GM18951 (cell line): Measurements from ENCODE around the gene TMEM63A.
"Not testable (repeated sequence)": the region's sequence is repeated elsewhere in the genome, so short reads cannot be mapped to it uniquely, and the experiment has no call there.

ENCODE experiments used
- POLR2A ChIP-seq: IDR thresholded peaks from 4 replicates; pipeline ENCODE4 v1.6.1; 2011; ENCODE audit warnings: mild to moderate bottlenecking; ENCODE audit not compliant: insufficient read length, insufficient read depth; ENCODE audit errors: extremely low read depth
- in situ Hi-C: fragments of 300-500 bp; cut with MboI; formaldehyde crosslinking; loops from one replicate; pipeline ENCODE4 v1.12.0; 2022; ENCODE audit warnings: low sequenced_read_pairs, mixed read lengths, inconsistent platforms; ENCODE audit not compliant: unreplicated experiment

Gene TMEM63A

DNA sequence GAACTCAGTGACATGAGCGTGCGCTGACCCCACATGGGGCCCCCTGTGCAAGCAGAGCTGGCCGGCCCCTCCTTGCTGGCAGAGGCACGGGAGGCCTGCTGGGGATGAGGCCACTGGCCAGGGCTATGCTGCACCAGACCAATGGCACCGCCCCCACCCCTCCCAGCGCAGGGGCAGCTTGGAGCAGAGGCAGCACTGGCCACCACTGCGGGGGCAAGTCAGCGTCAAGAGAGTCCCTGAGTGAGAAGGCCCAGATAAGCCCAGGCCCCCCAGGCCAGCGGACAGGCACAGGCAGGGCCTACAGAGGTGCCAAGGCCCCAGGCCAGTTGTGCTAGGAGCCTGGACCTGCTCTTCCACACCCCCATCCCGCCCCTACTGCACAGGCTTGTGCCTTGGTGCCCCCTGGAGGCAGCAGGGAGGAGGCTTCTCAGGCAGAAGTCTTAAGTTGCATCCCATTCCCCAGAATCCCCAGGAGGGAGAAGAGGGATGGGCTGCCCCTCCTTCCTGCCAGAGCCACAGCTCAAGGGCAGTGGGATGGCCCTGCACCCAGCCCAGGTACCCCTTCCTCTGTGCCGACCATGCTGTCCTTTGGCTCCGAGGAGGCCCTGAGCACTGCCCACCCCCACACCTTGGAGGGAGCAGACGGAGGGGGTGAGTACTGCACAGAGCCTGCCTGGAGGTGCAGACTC, 36.5 kb downstream of the TMEM63A start:
- in situ Hi-C loops: no loop called here

GRCh38 chr1:225845097-225845496, 37.1 kb downstream of the TMEM63A start:
- in situ Hi-C loops: no loop called here

More for the DNA sequence above, 36.5 kb downstream of the TMEM63A start:
- TF ChIP-seq POLR2A: no peak

DNA sequence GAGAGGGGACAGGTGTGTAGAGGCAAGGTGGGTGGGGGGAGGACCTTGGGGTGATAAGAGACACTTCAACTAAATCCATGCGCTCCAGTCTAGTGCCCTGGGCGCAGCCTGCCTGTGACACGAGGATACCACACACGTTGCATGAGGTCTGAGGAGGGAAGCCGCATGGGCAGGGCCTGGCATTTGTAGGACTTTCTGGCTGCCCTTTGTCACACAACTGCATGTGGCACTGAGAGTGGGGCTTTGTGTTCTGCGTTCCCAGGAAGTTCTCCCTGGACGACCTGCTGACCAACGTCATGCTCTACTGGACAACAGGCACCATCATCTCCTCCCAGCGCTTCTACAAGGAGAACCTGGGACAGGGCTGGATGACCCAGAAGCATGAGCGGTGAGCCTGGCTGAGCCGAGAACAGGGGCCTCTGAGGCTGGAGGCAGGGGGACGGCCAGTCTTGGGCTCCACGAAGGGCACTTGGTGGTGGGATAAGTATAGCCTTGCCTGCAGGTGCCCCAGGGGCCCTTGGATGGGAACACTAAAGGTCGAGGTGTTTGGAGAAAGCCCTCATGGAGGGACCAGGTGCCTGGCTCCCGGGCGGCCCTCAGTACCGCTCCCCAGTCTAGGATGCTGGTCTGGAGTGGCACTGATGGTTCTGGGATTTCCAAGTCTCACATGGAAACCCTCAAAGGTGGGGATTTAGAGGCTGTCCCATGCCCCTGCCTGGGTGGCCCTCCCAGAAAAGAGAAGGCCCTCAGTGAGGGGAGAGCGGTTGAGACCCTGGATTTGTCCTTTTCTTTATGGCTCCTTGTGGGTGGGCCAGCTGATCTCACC, 37.7 kb downstream of the TMEM63A start:
- in situ Hi-C loops: no loop called here
- TF ChIP-seq POLR2A: no peak

More at GRCh38 chr1:225845097-225845496, 37.1 kb downstream of the TMEM63A start:
- no peak for TF ChIP-seq POLR2A

- in situ Hi-C loops: no loop called here
- no peak for TF ChIP-seq POLR2A
Observed at GRCh38 chr1:225843426-225843795, 38.8 kb downstream of the TMEM63A start.

GRCh38 chr1:225842788-225843425, 39.3 kb downstream of the TMEM63A start:
- TF ChIP-seq POLR2A: no peak
- in situ Hi-C loops: no loop called here

GRCh38 chr1:225842074-225842473, 40.1 kb downstream of the TMEM63A start:
- in situ Hi-C loops: no loop called here
- no peak for TF ChIP-seq POLR2A

GRCh38 chr1:225840713-225841112, 41.5 kb downstream of the TMEM63A start:
- in situ Hi-C loops: no loop called here
- TF ChIP-seq POLR2A: no peak

DNA sequence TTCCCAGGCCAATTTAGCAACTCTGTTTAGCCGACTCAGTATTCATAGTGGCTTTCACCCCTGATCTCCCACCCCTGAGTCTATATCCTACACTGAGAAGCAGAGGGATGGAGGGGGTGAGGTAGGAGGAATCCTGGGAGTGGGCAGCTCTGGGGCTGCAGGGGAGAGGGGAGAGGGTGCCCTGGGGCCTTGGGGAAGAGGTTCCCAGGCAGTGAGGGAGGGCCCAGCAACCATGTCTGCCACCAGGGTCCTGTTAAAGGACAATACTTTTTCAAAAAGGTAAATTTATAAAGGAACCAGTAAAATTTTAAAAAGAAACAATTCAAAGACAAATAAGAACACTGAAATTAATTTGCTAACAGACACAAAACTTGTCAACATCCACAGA, 42.0 kb downstream of the TMEM63A start:
- no peak for TF ChIP-seq POLR2A
- in situ Hi-C loops: no loop called here

DNA sequence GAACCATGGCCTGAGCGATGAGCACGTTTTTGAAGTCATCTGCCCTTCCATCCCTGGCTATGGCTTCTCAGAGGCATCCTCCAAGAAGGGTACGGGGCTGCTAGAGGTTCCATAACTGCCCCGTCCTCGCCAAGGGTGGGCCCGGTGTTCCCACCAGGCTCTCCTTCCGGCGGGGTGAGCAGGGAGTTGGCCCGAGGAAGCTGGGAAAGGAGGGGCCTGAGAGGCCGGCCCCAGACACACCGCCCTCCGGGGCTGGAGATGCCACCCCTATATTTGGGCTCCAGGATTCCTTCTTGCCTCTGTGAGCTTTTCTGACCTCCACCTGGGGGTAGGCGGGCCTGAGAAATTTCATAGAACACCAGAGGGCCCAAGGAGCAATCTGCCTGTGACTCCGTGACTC, 43.4 kb downstream of the TMEM63A start:
- TF ChIP-seq POLR2A: no peak
- in situ Hi-C loops: no loop called here

DNA sequence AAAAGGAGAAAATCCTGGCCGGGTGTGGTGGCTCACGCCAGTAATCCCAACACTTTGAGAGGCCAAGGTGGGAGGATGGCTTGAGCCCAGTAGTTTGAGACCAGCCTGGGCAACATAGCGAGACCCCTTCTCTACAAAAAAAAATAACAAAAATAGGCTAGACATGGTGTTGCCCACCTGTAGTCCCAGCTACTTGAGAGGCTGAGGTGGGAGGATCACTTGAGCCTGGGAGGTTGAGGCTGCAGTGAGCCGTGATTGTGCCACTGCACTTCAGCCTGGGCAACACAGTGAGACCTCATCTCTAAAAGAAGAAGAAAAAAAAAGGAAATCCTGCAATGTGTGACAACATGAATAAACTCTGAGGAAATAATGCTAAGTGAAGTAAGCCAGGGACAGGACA, 45.9 kb downstream of the TMEM63A start:
- in situ Hi-C loops: not testable (repeated sequence)

DNA sequence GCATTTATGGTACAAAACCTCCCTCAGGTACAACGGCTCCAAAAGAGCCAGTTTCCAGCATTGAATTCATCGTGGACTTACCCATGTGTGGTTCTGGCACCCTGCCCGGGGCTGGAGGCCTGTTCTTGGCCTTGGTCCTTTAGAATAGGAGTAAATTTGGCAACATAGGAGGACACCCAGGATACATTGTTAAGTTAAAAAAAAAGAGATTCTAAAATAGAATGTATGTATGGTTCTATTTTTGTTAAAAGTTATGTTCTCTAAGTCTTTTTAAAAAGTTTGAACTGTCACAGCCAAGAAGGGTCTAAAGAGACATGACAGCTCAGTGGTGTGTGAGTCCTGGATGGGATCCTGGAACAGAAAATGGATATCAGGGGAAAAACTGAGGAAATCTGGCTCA, 46.3 kb downstream of the TMEM63A start:
- in situ Hi-C loops: no loop called here
- TF ChIP-seq POLR2A: no peak

GRCh38 chr1:225834417-225835329, 47.5 kb downstream of the TMEM63A start:
- no peak for TF ChIP-seq POLR2A

GRCh38 chr1:225830841-225831240, 51.3 kb downstream of the TMEM63A start:
- in situ Hi-C loops: no loop called here
- TF ChIP-seq POLR2A: no peak

More at GRCh38 chr1:225834417-225835329, 47.5 kb downstream of the TMEM63A start:
- in situ Hi-C loops: no loop called here
